HepG2 (cell line): ENCODE results near the gene R3HDM1. TPM values are rescaled to one million over a fixed set of nuclear protein-coding genes. Genes with fewer than 3 reads are reported as not detected.

Experiments
- ATAC-seq: fragments of 200-7000 bp; cut with Tn5 transposase; 3 replicates; pipeline ENCODE4 v1.9.1; 2020; ENCODE audit warnings: mild to moderate bottlenecking, moderate library complexity
- BruUV-seq: library from RNA; stranded (reverse); fragments of 400-500 nt; replicated peaks from 2 replicates; lab custom pipeline; 2021; lab: Mats Ljungman, UMichigan
- CTCF ChIA-PET: fragments of 300-600 bp; formaldehyde crosslinking; extraction: SDS; loops from one replicate; lab custom pipeline; 2021; ENCODE audit warnings: low total read pairs, inconsistent platforms, low intra/inter-chr PET ratio; lab: Yijun Ruan, JAX
- POLR2A ChIA-PET: fragments of 350-600 bp; sonication (Branson Sonifier 250); formaldehyde crosslinking; loops from one replicate; lab custom pipeline; 2020; ENCODE audit warnings: antibody characterized with exemption, inconsistent platforms; lab: Yijun Ruan, JAX
- DNase-seq: peaks from one replicate; pipeline ENCODE4 v3.0.0-alpha.2; 2015; ENCODE audit warnings: low spot score
- FAIRE-seq: peaks from 3 replicates; lab custom pipeline; 2011; peaks lifted over from hg19 to GRCh38; lab: Jason Lieb, UNC
- H2AFZ ChIP-seq: one replicate; pipeline ENCODE4 v1.6.1; 2011; ENCODE audit warnings: low read length, inconsistent platforms
- H3K27ac ChIP-seq: fragments of 300-600 bp; 3 replicates; pipeline ENCODE4 v1.8.0; 2011; ENCODE audit warnings: mixed run types, mild to moderate bottlenecking, mixed read lengths, low read length, inconsistent platforms; ENCODE audit not compliant: insufficient read depth; ENCODE audit errors: extremely low read length
- H3K27me3 ChIP-seq, 2 experiments: fragments of 200-600 bp in 1 of 2; 2 replicates in 1 of 2; 3 replicates in 1 of 2; pipeline versions ENCODE4 v1.6.0 to v1.8.0; 2011; ENCODE audit warnings: low read length in 2 of 2, mild to moderate bottlenecking in 2 of 2, moderate library complexity in 2 of 2, inconsistent platforms in 1 of 2; ENCODE audit not compliant: insufficient read depth in 2 of 2, control insufficient read depth in 1 of 2
- H3K36me3 ChIP-seq, 2 experiments: fragments of 200-600 bp in 1 of 2; replicated peaks in 1 of 2; 2 replicates in 1 of 2; 3 replicates in 1 of 2; pipeline versions ENCODE4 v1.5.1 to v1.8.0; 2011; ENCODE audit warnings: low read length in 2 of 2, inconsistent platforms in 1 of 2; ENCODE audit not compliant: insufficient read depth in 2 of 2, control insufficient read depth in 1 of 2
- H3K4me1 ChIP-seq: 2 replicates; pipeline ENCODE4 v1.5.1; 2012; ENCODE audit warnings: low read length, inconsistent platforms; ENCODE audit not compliant: insufficient read depth
- H3K4me2 ChIP-seq: 2 replicates; pipeline ENCODE4 v1.6.0; 2011; ENCODE audit warnings: low read depth, low read length, inconsistent platforms
- H3K4me3 ChIP-seq, 3 experiments: fragments of 200-600 bp in 1 of 3; sonication (generic), shearing (Covaris generic) in 1 of 3; replicated peaks in 1 of 3; 2 replicates each; pipeline ENCODE4 v1.5.1; 2011 to 2016; ENCODE audit warnings: low read length in 3 of 3, inconsistent platforms in 2 of 3, low read depth in 2 of 3, mild to moderate bottlenecking in 2 of 3, control low read depth in 1 of 3, mixed read lengths in 1 of 3; ENCODE audit not compliant: insufficient read depth in 1 of 3
- H3K79me2 ChIP-seq: one replicate; pipeline ENCODE4 v1.6.1; 2011; ENCODE audit warnings: low read length, inconsistent platforms; ENCODE audit not compliant: insufficient read depth
- H3K9ac ChIP-seq: 2 replicates; pipeline ENCODE4 v1.6.0; 2011; ENCODE audit warnings: mild to moderate bottlenecking, low read depth, low read length, inconsistent platforms; ENCODE audit not compliant: insufficient read depth
- H3K9me3 ChIP-seq: 2 replicates; pipeline ENCODE4 v1.5.1; 2012; ENCODE audit warnings: mild to moderate bottlenecking, low read length
- H4K20me1 ChIP-seq: 2 replicates; pipeline ENCODE4 v1.6.0; 2011; ENCODE audit warnings: inconsistent platforms, mild to moderate bottlenecking, low read length, moderate library complexity; ENCODE audit not compliant: insufficient read depth
- HCFC1 ChIP-seq: fragments of 150-350 bp; IDR thresholded peaks from 2 replicates; pipeline ENCODE4 v1.6.1; 2014; ENCODE audit warnings: low read depth, low read length
- NFE2L2 ChIP-seq: fragments of 150-350 bp; IDR thresholded peaks from 2 replicates; pipeline ENCODE4 v1.6.1; 2014; ENCODE audit warnings: low read length
- NFRKB ChIP-seq: fragments of 450-650 bp; IDR thresholded peaks from 2 replicates; pipeline ENCODE4 v1.6.1; 2017
- NFYC ChIP-seq: IDR thresholded peaks from 2 replicates; pipeline ENCODE4 v1.6.1; 2016; ENCODE audit warnings: missing genetic modification reagents, missing compliant biosample characterization
- PCBP2 ChIP-seq: fragments of 200-400 bp; formaldehyde crosslinking; optimal IDR thresholded peaks from 2 replicates; pipeline ENCODE3; 2018; ENCODE audit warnings: low read length, low read depth; ENCODE audit not compliant: poor library complexity, severe bottlenecking
- SP140L ChIP-seq: sonication (generic); formaldehyde crosslinking; IDR thresholded peaks from 2 replicates; pipeline ENCODE4 v1.4.0; 2020; ENCODE audit warnings: missing genetic modification reagents, borderline replicate concordance
- SSRP1 ChIP-seq: IDR thresholded peaks from 2 replicates; pipeline ENCODE4 v1.6.1; 2016; ENCODE audit warnings: control low read depth
- ZBTB21 ChIP-seq: sonication (generic); formaldehyde crosslinking; IDR thresholded peaks from 2 replicates; pipeline ENCODE4 v1.4.0; 2020; ENCODE audit warnings: missing genetic modification reagents
- ZBTB7B ChIP-seq: sonication (generic); formaldehyde crosslinking; IDR thresholded peaks from 2 replicates; pipeline ENCODE4 v1.4.0; 2020; ENCODE audit warnings: missing genetic modification reagents
- ZFP36 ChIP-seq: fragments of 150-350 bp; IDR thresholded peaks from 2 replicates; pipeline ENCODE4 v1.6.1; 2018; ENCODE audit warnings: borderline replicate concordance, low read length, low read depth; ENCODE audit not compliant: partially characterized antibody
- WGBS: methylation state at CpG from one replicate; pipeline ENCODE4 v1.1.6; 2017; ENCODE audit warnings: low lambda C conversion rate; 5-methylcytosine and 5-hydroxymethylcytosine counted together
- in situ Hi-C: cut with HindIII; loops from 2 replicates; pipeline ENCODE4 v1.10.0; 2017; ENCODE audit warnings: low pct_unique_long_range_greater_than_20kb; ENCODE audit not compliant: extremely low pct_ligation_motif_present
- intact Hi-C: fragments of 100-400 bp; cut with micrococcal nuclease; formaldehyde crosslinking; loops from one replicate; pipeline ENCODE4 v1.10.0; 2022; ENCODE audit not compliant: unreplicated experiment
- polyA plus RNA-seq, 8 experiments: library from polyadenylated mRNA; depleted of rRNA in 3 of 8; stranded (reverse) in 7 of 8; unstranded in 1 of 8; fragments of >200 nt; fragmentation: Illumina TruSeq in 4 of 8; extraction: Trizol in 4 of 8; gene quantifications; 2 replicates each; pipeline versions ENCODE4 v1.2.1 to v1.2.3, GENCODE V29; 2011 to 2016; ENCODE audit warnings: low read depth in 4 of 8, missing spikeins in 1 of 8, mixed read lengths in 1 of 8; ENCODE audit not compliant: insufficient read depth in 1 of 8
- total RNA-seq, 5 experiments: library from RNA; depleted of rRNA; stranded (reverse); fragments of >200 nt; fragmentation: Illumina TruSeq; extraction: Trizol; gene quantifications; 2 replicates each; pipeline ENCODE4 v1.2.3, GENCODE V29; 2016; ENCODE audit warnings: low read depth in 1 of 5
- TF ChIP-seq, protein P1 (sequence below): IDR thresholded peaks from 2 replicates; pipeline ENCODE4 v1.6.1; 2018; ENCODE audit warnings: missing genetic modification reagents
- TF ChIP-seq, protein P2 (sequence below): sonication (generic); IDR thresholded peaks from 2 replicates; pipeline ENCODE4 v1.6.1; 2016; ENCODE audit warnings: low read depth, borderline replicate concordance
- TF ChIP-seq, protein P3 (sequence below): sonication (generic); formaldehyde crosslinking; IDR thresholded peaks from 2 replicates; pipeline ENCODE4 v1.4.0; 2020; ENCODE audit warnings: mild to moderate bottlenecking, missing genetic modification reagents

Gene R3HDM1
- total and polyA plus RNA-seq, 2 of the 13 experiments (the other 11 are each of a cell fraction or from before 2014, with no cell fraction given): 15.7 to 54.3 TPM

DNA sequence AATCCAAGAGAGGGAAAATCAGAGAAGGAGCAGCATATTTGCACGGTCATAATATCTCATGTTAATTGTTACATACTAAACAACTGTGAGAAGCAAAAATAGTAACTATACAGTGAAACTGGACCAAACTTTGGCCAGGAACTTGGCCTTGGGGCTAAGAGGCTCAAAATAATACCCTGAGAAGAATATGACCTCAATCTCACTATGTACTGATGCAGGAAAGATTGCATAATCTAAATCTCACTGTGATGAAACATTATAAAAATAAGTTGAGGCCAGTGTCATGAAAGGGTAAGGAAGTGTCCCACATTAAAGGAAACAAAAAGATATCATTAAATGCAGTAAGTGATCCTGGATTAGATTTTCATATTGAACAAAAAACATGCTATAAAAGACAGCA, 36.8 kb upstream of the R3HDM1 start:
- ATAC-seq: no peak
- no TSS peak for BruUV-seq
- ChIA-PET POLR2A (no interaction called here), CTCF (no interaction called here)
- Histone ChIP-seq H2AFZ (no peak overlapping the region), H3K4me3 (no peak overlapping the region), H4K20me1 (no peaks in the 10 kb centered on the region), H3K9me3 (peaks cover 10% of the 10 kb centered on the region; the same call in 1 of the 2 replicates), H3K36me3 (peaks cover 0 to 10% of the 10 kb centered on the region in 2 experiments; a peak in 2 of 5 replicates), H3K27me3 (no peaks in the 10 kb centered on the region), H3K4me2 (no peak overlapping the region), H3K4me1 (no peaks in the 10 kb centered on the region), H3K9ac (no peak overlapping the region), H3K27ac (no peak overlapping the region), H3K79me2 (no peaks in the 10 kb centered on the region)
- no peak for FAIRE-seq
- TF ChIP-seq, protein P1, sequence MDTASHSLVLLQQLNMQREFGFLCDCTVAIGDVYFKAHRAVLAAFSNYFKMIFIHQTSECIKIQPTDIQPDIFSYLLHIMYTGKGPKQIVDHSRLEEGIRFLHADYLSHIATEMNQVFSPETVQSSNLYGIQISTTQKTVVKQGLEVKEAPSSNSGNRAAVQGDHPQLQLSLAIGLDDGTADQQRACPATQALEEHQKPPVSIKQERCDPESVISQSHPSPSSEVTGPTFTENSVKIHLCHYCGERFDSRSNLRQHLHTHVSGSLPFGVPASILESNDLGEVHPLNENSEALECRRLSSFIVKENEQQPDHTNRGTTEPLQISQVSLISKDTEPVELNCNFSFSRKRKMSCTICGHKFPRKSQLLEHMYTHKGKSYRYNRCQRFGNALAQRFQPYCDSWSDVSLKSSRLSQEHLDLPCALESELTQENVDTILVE (CRISPR knock-in tag): no peak
- TF ChIP-seq, protein P2, sequence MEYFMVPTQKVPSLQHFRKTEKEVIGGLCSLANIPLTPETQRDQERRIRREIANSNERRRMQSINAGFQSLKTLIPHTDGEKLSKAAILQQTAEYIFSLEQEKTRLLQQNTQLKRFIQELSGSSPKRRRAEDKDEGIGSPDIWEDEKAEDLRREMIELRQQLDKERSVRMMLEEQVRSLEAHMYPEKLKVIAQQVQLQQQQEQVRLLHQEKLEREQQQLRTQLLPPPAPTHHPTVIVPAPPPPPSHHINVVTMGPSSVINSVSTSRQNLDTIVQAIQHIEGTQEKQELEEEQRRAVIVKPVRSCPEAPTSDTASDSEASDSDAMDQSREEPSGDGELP: no peak
- TF ChIP-seq HCFC1 (no peak), ZBTB21 (CRISPR knock-in tag) (no peak), NFE2L2 (no peak), SSRP1 (CRISPR knock-in tag) (no peak), PCBP2 (no peak), ZBTB7B (CRISPR knock-in tag) (no peak), NFYC (CRISPR knock-in tag) (no peak), ZFP36 (no peak), SP140L (no peak), NFRKB (no peak)
- TF ChIP-seq, protein P3, sequence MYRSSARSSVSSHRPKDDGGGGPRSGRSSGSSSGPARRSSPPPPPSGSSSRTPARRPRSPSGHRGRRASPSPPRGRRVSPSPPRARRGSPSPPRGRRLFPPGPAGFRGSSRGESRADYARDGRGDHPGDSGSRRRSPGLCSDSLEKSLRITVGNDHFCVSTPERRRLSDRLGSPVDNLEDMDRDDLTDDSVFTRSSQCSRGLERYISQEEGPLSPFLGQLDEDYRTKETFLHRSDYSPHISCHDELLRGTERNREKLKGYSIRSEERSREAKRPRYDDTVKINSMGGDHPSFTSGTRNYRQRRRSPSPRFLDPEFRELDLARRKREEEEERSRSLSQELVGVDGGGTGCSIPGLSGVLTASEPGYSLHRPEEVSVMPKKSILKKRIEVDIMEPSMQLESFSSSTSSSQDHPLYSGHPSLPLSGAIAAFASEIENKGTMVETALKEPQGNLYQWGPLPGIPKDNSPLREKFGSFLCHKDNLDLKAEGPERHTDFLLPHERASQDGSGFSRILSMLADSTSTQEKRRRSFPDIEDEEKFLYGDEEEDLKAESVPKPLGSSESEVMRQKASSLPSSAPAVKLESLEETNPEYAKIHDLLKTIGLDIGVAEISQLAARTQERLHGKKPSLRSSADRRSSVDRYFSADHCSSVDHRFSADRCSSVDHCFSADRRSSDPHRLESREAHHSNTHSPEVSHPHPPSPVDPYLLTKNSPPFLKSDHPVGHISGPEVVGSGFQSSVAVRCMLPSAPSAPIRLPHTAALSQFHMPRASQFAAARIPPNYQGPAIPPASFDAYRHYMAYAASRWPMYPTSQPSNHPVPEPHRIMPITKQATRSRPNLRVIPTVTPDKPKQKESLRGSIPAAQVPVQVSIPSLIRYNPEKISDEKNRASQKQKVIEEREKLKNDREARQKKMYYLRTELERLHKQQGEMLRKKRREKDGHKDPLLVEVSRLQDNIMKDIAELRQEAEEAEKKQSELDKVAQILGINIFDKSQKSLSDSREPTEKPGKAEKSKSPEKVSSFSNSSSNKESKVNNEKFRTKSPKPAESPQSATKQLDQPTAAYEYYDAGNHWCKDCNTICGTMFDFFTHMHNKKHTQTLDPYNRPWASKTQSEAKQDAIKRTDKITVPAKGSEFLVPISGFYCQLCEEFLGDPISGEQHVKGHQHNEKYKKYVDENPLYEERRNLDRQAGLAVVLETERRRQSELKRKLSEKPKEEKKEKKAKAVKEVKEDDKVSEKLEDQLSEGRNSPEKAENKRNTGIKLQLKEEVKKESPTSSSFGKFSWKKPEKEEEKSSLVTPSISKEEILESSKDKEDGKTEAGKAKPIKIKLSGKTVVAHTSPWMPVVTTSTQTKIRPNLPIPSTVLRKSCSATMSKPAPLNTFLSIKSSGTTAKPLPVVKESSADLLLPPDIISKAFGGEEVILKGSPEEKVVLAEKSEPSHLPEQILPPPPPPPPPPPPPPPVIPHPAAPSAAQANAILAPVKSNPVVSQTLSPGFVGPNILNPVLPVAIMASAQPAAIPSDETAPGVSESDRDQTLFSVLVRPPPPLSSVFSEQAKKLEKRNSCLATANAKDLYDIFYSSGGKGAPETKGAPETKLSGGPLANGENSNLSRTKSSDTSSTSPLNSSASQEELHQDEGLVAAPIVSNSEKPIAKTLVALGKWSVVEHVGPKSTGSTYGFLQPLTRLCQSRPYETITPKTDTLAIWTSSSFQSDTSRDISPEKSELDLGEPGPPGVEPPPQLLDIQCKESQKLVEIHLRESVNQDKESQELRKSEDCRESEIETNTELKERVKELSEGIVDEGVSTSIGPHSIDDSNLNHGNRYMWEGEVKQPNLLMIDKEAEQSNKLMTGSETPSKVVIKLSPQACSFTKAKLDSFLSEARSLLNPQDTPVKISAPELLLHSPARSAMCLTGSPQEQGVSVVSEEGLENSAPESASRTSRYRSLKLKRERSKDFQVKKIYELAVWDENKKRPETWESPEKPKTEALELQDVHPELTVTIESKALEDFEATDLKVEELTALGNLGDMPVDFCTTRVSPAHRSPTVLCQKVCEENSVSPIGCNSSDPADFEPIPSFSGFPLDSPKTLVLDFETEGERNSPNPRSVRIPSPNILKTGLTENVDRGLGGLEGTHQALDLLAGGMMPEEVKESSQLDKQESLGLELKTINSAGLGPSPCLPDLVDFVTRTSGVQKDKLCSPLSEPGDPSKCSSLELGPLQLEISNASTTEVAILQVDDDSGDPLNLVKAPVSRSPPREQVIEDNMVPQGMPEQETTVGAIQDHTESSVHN: no peak
- no peak for DNase-seq
- in situ Hi-C loops: no loop called here
- 95% methylated on average over 1 of the region's 1 CpG for WGBS
- intact Hi-C loops: no loop called here
